Stimulated activated CD4-positive, alpha-beta T cell treated with anti-CD3 and anti-CD28 coated beads, Interleukin-2, amount 100 ng/mL, for 4 hours (primary cell): Measurements from ENCODE around the gene STING1.
"Not testable (repeated sequence)": the region's sequence is repeated elsewhere in the genome, so short reads cannot be mapped to it uniquely, and the experiment has no call there.

ENCODE experiments used
- DNase-seq: peaks from one replicate; pipeline ENCODE4 v3.0.0-alpha.2; 2020; ENCODE audit warnings: low read depth

Gene STING1

GRCh38 chr5:139462586-139463276, 19.8 kb downstream of the STING1 start, which contains the start of gene ECSCR:
ECSCR (minus strand) TSS chr5:139462743; CDS start chr5:139462670, 73 bp downstream.
- no peak for DNase-seq

GRCh38 chr5:139461698-139462097, 20.9 kb downstream of the STING1 start:
- DNase-seq: no peak

GRCh38 chr5:139461176-139461575, 21.4 kb downstream of the STING1 start:
- DNase-seq: no peak

- no peak for DNase-seq
Measured at GRCh38 chr5:139460455-139460854, 22.1 kb downstream of the STING1 start.

DNA sequence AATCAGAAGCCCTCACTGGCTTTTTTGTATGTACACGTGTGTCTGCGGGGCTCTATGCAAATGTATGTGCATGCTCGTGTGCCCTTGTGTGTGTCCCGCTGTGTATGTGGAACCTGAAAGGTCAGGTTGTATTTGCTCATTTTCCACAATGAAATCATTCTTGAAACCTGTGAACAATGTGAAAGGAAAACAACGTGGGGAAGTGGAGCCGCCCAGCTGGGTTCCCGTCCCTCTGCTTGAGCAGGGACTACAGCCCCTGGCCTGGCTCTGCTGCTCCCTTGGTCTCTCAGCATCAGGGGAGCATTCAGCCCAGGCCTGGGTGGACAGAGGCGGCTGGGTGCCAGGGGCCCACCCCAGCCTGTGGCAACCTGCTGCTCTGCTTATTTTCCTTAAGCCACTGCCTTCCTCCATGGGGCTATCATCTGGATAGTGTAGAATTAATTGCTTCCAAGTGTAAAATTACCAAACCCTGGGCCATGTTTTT, 23.1 kb downstream of the STING1 start:
- no peak for DNase-seq

DNA sequence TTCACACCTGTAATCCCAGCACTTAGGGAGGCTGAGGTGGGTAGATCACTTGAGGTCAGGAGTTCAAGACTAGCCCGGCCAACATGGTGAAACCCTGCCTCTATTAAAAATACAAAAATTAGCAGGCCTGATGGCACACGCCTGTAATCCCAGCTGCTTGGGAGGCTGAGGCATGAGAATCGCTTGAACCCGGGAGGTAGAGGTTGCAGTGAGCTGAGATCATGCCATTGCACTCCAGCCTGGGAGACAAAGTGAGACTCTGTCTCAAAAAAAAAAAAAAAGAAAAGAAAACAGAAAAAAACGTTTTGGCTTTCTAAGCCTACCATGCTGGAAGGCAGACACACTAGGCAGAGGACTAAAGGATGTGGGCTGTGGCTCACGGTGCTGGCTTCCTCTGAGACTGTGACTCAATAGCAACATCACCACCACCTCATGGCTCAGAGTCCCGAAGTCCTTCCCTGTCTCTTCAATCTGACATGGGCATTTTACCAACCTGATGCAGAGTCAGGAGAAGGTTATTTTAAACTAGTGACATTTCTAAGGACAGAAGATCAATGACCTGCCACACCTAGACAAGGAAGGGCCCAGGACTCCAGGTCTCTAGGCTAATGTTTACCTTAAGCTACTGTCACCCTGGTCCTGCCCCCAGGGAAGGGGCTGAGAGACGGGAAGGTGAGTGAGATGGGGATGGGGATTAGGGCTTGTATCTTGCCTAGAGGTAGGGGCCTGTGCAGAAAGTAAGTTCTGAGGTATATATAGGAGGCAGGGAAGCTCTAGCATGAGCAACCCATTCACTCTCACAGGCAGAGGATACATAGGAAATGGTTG, 23.8 kb downstream of the STING1 start:
- DNase-seq: peak; percentile 71

DNA sequence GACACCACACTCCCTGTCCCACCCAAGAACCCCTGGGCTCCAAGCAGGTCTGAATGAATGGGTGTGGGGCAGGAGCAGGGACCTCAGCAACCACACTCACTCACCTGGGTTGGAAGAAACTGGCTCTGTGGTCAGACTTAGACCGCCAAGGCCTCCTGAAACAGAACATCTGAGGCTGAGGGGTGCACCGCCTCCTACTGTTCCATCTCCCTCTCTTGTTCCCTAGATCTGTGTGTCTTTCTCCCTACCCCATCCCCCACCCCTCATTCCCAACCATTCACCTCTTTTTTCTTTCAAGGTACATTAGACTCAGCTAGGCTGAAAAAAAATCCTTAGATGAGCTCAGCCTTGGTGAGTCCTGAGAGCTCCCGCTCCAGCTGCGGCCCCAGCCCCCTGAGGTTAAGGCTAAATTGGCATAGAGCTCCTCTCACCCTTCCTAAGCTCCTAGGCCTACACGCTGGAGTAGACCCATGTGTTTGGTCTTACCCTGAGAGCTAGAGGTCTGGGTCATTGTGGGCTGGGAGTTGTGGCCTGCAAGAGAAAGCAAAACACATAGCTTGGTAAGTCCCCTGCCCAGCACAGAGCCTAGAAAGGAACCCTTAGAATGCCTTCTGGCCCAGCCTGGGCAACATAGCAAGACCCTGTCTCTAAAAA, 24.8 kb downstream of the STING1 start:
- DNase-seq: no peak

GRCh38 chr5:139457241-139457640, 25.3 kb downstream of the STING1 start:
- no peak for DNase-seq

- no peak for DNase-seq
Measured at GRCh38 chr5:139456776-139457175, 25.8 kb downstream of the STING1 start.

- DNase-seq: no peak
Measured at GRCh38 chr5:139454568-139455290, 27.8 kb downstream of the STING1 start.

- peak; percentile 53 for DNase-seq
Measured at GRCh38 chr5:139453683-139454567, 28.6 kb downstream of the STING1 start.

DNA sequence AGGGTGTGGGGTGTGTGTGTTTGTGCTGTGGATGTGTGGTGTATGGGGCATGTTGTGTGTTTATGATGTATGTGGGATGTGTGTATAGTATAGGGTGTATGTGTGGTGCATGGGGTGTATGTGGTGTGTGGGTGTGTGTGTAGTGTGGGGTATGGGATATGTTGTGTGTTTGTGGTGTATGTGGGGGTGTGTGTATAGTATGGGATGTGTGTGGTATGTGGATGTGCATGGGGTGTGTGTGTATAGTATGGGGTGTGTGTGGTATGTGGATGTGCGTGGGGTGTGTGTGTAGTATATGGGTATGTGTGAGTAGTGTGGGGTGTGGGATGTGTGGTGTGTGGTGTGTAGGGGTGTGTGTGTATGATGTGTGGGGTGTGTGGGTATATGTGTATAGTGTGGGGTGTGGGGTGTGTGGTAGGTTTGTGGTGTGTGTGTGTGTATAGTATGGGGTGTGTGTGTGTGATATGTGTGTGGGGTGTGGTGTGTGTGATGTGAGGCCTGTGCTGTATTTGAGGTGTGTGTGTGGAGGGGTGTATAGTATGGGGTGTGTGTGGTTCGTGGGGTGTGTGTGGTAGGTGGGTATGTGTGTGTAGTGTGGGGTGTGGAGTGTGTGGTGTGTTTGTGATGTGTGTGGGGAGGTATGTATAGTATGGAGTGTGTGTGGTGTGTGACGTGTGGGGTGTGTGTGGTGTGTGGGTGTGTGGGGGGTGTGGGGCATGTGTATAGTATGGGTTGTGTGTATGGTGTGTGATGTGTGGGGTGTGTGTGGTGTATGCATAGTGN, 30.5 kb downstream of the STING1 start:
- DNase-seq: no peak

DNA sequence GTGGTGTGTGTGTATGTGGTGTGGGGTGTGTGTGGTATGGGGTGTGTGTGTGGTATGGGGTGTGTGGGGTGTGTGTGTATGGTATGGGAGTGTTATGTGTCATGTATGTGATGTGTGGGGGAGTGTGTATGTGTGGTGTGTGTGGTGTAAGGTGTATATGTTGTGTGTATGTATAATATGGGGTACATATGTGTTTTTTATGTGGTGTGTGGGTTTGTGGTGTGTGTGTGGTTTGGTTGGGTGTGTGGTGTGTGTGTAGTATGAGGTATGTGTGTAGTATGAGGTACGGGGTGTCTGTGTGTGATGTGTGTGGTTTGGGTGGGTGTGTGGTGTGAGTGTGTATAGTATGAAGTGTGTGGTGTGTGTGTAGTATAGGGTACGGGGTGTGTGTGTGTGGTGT, 31.4 kb downstream of the STING1 start:
- no peak for DNase-seq

DNA sequence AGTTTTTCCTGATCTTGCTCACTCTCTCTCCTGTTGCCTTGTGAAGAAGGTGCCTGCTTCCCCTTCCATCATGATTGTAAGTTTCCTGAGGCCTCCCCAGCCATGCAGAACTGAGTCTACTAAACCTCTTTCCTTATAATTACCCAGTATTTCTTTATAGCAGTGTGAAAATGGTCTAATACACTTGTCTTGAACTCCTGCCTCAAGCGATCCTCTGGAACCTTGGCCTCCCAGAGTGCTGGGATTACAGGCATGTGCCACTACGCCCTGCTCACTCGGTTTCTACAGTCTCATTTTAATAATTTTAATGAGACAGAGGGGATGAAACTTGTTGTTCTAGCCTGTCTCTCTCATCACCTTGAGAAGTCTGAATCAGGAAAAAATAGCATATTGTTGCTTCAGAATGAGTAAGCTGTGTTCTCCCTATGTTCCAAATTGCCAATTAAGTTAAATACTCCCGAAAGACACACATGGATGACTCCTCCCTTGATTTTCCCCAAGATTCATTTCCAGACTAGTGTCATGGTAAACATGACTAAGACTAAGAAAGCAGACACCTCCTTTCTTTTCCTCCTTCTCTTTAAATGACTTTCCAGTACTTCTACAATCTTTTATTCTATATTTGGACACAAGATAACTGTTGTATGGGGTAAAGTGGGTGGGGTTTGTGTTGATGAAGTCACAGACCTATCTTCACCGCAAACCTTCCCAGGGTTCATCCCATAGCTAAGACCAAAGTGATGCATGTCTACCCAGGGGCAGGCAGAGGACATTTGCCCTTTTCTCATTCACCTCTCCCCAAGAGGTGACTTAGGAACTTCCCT, 35.4 kb downstream of the STING1 start:
- DNase-seq: no peak

GRCh38 chr5:139445325-139446170, 37.0 kb downstream of the STING1 start:
- no peak for DNase-seq

- no peak for DNase-seq
Measured at GRCh38 chr5:139443831-139444453, 38.6 kb downstream of the STING1 start.

DNA sequence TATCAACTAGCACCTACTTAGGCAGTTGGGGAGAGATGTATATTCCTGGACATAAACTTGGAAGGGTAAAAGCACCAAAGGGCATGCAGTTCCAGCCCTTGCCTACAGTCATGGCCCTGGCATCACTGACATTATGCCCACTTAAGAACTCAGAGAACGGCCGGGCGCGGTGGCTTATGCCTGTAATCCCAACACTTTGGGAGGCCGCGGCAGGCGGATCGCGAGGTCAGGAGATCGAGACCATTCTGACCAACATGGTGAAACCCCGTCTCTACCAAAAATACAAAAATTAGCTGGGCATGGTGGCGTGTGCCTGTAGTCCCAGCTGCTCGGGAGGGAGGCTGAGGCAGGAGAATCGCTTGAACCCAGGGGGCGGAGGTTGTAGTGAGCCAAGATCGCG, 42.1 kb downstream of the STING1 start:
- DNase-seq: not testable (repeated sequence)
